Kidney glomerular epithelial cell (primary cell): Measurements from ENCODE around the gene CYB561D2.

Experiments
- DNase-seq: peaks from one replicate; lab custom pipeline; 2025; lab: John Stamatoyannopoulos, UW

CYB561D2 gene

GRCh38 chr3:50392101-50392715, 41.5 kb downstream of the CYB561D2 start:
- no peak for DNase-seq

- DNase-seq: no peak
Observed at GRCh38 chr3:50393061-50393460, 42.4 kb downstream of the CYB561D2 start.

DNA sequence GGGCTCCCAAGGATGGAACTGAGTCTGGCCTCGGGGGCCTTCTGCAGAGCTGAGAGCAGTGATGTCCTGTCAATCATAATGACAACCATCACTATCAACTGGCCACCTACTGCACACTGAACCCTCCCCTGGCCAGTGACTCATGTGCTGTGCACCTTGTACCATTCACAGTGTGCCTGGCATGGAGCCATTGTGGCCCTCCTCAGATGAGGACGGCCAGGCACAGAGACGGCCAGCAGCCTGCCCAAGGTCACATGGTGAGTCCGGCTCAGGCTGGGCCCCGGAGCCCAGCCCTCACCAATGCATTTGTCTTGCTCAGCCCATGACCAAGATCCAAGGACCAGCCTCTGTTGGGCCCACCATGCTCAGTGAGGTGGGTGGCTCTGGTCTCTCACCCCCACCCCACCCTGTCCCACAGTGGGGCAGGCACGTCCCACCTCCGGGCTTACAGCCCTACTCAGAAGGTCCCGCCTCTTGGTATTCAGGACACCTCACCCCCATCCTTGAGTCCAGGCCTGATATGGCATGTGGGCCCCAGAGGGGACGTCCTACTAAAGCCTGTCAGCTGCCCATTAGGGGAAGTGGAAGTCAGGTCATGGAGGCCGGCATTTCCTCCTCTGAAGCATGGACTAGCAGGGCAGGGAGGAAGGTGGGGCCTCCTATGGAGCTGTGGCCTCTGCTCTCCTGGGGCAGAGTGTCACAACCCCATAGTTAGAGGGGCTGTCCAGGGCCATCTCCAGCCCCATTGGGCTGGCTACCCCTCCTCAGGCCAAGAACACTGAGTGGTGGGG, 44.6 kb downstream of the CYB561D2 start:
- DNase-seq: no peak

DNA sequence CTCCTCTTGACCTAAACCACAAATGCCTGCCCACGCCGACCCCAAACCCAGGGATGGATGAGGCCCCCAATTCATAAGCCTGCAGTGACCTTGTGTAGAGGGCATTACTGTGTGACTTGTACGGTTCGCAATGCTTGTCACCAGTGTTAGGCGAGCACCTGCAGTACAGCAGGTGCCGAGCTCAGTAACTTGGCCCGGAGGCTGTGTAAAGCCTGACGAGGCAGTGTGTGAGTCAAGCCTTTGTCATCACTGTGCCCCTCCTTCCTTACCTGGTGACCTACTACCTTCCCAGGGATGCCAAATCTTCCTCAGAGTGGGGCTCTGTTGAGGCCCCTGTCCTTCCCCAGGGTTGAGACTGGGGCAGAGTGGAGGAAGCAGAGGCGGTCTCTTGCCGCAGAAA, 45.8 kb downstream of the CYB561D2 start:
- DNase-seq: no peak

GRCh38 chr3:50401978-50402595, 51.4 kb downstream of the CYB561D2 start:
- DNase-seq: no peak
